Measurements from ENCODE around the gene DSG4.

- TF ChIP-seq CTCF (conservative IDR thresholded peaks at IDR 0.05) (no peak), ZFX (IDR thresholded peaks at IDR 0.05) (no peak)
Observed at GRCh38 chr18:31409276-31409675, 32.7 kb downstream of the DSG4 start.

Measured in C4-2B (cell line).